WTC11 (cell line): ENCODE measurements around the gene WNK2.

Source experiments
- ATF2 ChIP-seq: sonication (generic); formaldehyde crosslinking; IDR thresholded peaks from 2 replicates; pipeline ENCODE4 v1.8.1; 2022; ENCODE audit warnings: low read depth, missing genetic modification reagents, borderline replicate concordance
- CTCF ChIP-seq: fragments of 200-600 bp; IDR thresholded peaks from 2 replicates; pipeline ENCODE4 v1.8.0; 2022; ENCODE audit warnings: antibody characterized with exemption
- ESRRA ChIP-seq: sonication (generic); formaldehyde crosslinking; IDR thresholded peaks from 2 replicates; pipeline ENCODE4 v1.8.1; 2022; ENCODE audit warnings: mild to moderate bottlenecking, missing genetic modification reagents, borderline replicate concordance
- NFYB ChIP-seq: sonication (generic); formaldehyde crosslinking; conservative IDR thresholded peaks from 2 replicates; pipeline ENCODE4 v1.8.0; 2022; ENCODE audit warnings: low read depth, missing genetic modification reagents
- PRDM15 ChIP-seq: sonication (generic); formaldehyde crosslinking; IDR thresholded peaks from 2 replicates; pipeline ENCODE4 v1.8.0; 2022; ENCODE audit warnings: missing genetic modification reagents
- TF ChIP-seq, protein P1 (sequence below): sonication (generic); formaldehyde crosslinking; conservative IDR thresholded peaks from 2 replicates; pipeline ENCODE4 v1.8.1; 2022; ENCODE audit warnings: mild to moderate bottlenecking, missing genetic modification reagents

GRCh38 chr9:93365427-93366118 lies 181.6 kb downstream of the WNK2 start:
- TF ChIP-seq CTCF (no peak), ATF2 (CRISPR knock-in tag) (no peak), PRDM15 (peak; percentile 52; the same call in 1 of the 2 replicates), ESRRA (CRISPR knock-in tag) (0 out of 2 replicates have a peak, but pooled peaks have one; percentile 63), NFYB (CRISPR knock-in tag) (no peak)
- TF ChIP-seq, protein P1, sequence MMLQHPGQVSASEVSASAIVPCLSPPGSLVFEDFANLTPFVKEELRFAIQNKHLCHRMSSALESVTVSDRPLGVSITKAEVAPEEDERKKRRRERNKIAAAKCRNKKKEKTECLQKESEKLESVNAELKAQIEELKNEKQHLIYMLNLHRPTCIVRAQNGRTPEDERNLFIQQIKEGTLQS (CRISPR knock-in tag) = no peak
